GM12892 (cell line): ENCODE results near the gene MGLL.

Experiments used
- POLR2A ChIP-seq: IDR thresholded peaks from 2 replicates; pipeline ENCODE4 v1.6.1; 2011; ENCODE audit warnings: low read depth, low read length, control low read depth
- POLR2AphosphoS5 ChIP-seq: IDR thresholded peaks from 2 replicates; pipeline ENCODE4 v1.6.1; 2011; ENCODE audit warnings: low read depth, low read length, control low read depth
- TAF1 ChIP-seq: IDR thresholded peaks from 2 replicates; pipeline ENCODE4 v1.6.1; 2011; ENCODE audit warnings: low read depth, mild to moderate bottlenecking, control low read depth, low read length, borderline replicate concordance

GRCh38 chr3:127686512-127686894 is 135.8 kb downstream of the MGLL start:
- TF ChIP-seq POLR2A (no peak), TAF1 (no peak), POLR2AphosphoS5 (no peak)
